ENCODE data around the gene P3H1.

DNA sequence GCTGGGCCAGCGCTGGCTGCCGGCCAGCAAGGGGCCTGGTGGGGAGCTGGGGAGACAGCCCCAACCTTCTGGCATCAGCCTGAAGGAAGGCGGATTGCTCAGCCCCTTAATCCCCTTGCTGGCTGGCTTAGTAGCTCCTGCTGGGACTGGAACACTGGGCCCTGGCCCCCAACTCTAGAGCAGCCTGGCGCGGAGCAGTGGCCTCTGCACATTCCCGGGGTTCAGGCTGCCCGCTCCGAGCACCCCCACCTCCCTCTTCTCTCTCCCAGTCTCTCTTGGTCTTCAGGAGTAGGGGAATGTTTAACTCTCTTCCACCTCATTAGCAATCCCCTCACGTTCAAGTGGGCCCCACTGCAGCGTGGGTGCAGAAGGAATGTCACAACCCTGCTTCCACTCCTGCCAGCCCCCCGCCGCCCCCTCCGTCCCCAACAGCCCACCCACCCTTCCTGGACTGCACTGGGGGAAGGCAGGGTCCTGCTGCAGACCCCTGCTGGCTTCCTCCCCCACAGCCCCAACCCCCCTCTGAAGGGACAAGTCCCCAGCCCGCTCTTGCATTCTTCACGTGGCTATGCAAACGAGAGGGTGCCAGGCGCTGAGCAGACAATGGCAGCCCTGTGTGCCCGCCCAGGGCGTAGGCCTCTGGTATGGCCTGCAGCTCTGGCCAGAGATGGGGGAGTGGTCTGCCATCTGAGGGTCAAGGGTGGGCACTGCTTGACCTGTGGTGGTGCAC is 25.8 kb downstream of the P3H1 start:
- no peak for TF ChIP-seq CTCF (IDR thresholded peaks at IDR 0.05)
- no peak for TF ChIP-seq POLR2A (IDR thresholded peaks at IDR 0.05)

All from thyroid gland (tissue), 4 donors.